ENCODE results near the gene VARS1. TPM values are rescaled to one million over a fixed set of nuclear protein-coding genes. Genes with fewer than 3 reads are reported as not detected.

The VARS1 gene
- total RNA-seq, 1 experiment from 2014 or later: 89.8 TPM

DNA sequence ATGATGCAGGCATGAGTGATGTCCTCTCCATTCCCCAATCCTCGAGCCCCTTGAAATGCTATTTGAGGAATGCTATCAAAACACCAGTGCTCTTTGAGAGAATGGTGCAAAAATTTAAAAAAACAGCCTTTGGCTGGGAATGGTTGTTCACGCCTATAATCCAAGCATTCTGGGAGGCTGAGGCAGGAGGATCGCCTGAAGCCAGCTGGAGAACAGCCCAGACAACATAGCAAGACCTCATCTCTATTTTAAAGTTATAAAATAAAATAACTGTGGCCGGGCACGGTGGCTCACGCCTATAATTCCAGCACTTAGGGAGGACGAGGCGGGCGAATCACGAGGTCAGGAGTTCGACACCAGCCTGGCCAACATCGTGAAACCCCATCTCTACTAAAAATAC is 4.2 kb upstream of the VARS1 start:
- intact Hi-C loops (cut with micrococcal nuclease): no loop called here
- Histone ChIP-seq H3K4me2 (ENCODE audit: low read length) (no peak overlapping the region), H4K20me1 (ENCODE audit: low read length) (no peaks in the 10 kb centered on the region), H3K9me3 (ENCODE audit: low read length) (no peaks in the 10 kb centered on the region), H3K27me3 (ENCODE audit: low read length) (no peaks in the 10 kb centered on the region), H3K9ac (ENCODE audit: low read length) (no peak overlapping the region), H2AFZ (ENCODE audit: low read length) (no peak overlapping the region), H3F3A (ENCODE audit: low read length, unreplicated experiment) (no peaks in the 10 kb centered on the region), H3K4me3 (ENCODE audit: low read length) (no peak overlapping the region), H3K36me3 (ENCODE audit: low read depth, low read length) (peaks cover 3% of the 10 kb centered on the region; the same call in 1 of the 2 replicates), H3K27ac (ENCODE audit: low read length) (no peak overlapping the region), H3K4me1 (ENCODE audit: insufficient read depth, low read length) (no peaks in the 10 kb centered on the region), H3K79me2 (ENCODE audit: low read length) (peaks cover 23% of the 10 kb centered on the region), H3K9me2 (replicated peaks; ENCODE audit: low read length) (no peaks in the 10 kb centered on the region)
- CTCF ChIA-PET: no interaction called here
- no TSS peak for BruUV-seq (replicated peaks)
- ATAC-seq: no peak
- no peak for TF ChIP-seq EZH2phosphoT487 (IDR thresholded peaks at IDR 0.05; ENCODE audit: borderline replicate concordance, low read length)
- TF ChIP-seq EZH2 (IDR thresholded peaks at IDR 0.05; ENCODE audit: low read length, unreplicated experiment): no peak
- no peak for TF ChIP-seq CTCF (conservative IDR thresholded peaks at IDR 0.05; ENCODE audit: low read depth, low read length)
- DNase-seq: no peak
- POLR2A ChIA-PET (ENCODE audit: unreplicated experiment): no interaction called here

GRCh38 chr6:31797588-31797987 is 2.0 kb upstream of the VARS1 start:
- Histone ChIP-seq H4K20me1 (ENCODE audit: low read length) (no peaks in the 10 kb centered on the region), H3K4me3 (ENCODE audit: low read length) (no peak overlapping the region), H3K36me3 (ENCODE audit: low read depth, low read length) (peaks cover 3% of the 10 kb centered on the region; the same call in 1 of the 2 replicates), H3K9me3 (ENCODE audit: low read length) (no peaks in the 10 kb centered on the region), H3K4me2 (ENCODE audit: low read length) (no peak overlapping the region), H3K9ac (ENCODE audit: low read length) (no peak overlapping the region), H3K79me2 (ENCODE audit: low read length) (peaks cover 27% of the 10 kb centered on the region), H3K9me2 (replicated peaks; ENCODE audit: low read length) (no peaks in the 10 kb centered on the region), H3K4me1 (ENCODE audit: insufficient read depth, low read length) (peaks cover 16% of the 10 kb centered on the region), H3K27ac (ENCODE audit: low read length) (no peak overlapping the region), H3K27me3 (ENCODE audit: low read length) (no peaks in the 10 kb centered on the region), H3F3A (ENCODE audit: low read length, unreplicated experiment) (no peaks in the 10 kb centered on the region), H2AFZ (ENCODE audit: low read length) (no peak overlapping the region)
- no TSS peak for BruUV-seq (replicated peaks)
- POLR2A ChIA-PET (ENCODE audit: unreplicated experiment): no interaction called here
- intact Hi-C loops (cut with micrococcal nuclease): no loop called here
- ATAC-seq: no peak
- TF ChIP-seq CTCF (conservative IDR thresholded peaks at IDR 0.05; ENCODE audit: low read depth, low read length) (no peak), EZH2 (IDR thresholded peaks at IDR 0.05; ENCODE audit: low read length, unreplicated experiment) (no peak)
- no peak for DNase-seq
- CTCF ChIA-PET: no interaction called here

DNA sequence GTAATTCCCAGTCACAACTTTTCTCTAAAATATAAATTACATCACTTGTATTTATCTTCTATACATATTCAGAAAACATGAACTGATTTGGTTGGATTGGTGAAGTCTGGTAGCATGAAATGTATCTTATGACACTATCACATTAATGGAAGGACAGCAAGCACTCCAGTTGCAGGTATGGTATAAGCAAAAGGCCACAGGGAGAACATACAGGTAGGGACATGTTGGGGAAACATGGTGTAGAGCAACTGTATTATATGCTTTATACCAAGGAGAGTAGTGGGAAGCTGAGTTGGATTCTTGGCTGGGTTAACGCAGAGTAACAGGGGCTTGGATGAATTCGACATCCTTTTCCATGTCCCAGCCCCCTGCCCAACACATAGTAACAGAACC is 1.4 kb upstream of the VARS1 start:
- no peak overlapping the region for H3K27ac ChIP-seq (ENCODE audit: low read length)
- no peaks in the 10 kb centered on the region for H4K20me1 ChIP-seq (ENCODE audit: low read length)
- ATAC-seq (no peak), DNase-seq (no peak)
- TF ChIP-seq CTCF (conservative IDR thresholded peaks at IDR 0.05; ENCODE audit: low read depth, low read length) (no peak), EZH2 (IDR thresholded peaks at IDR 0.05; ENCODE audit: low read length, unreplicated experiment) (no peak), EZH2phosphoT487 (IDR thresholded peaks at IDR 0.05; ENCODE audit: borderline replicate concordance, low read length) (no peak)
- H3K4me3 ChIP-seq (ENCODE audit: low read length): no peak overlapping the region
- ChIA-PET CTCF (no interaction called here), POLR2A (ENCODE audit: unreplicated experiment) (interaction anchor here (0.6 kb wide), 2 partner anchors 29 to 30 kb away, joined by 4 to 14 read pairs; partner anchors contain the start of gene HSPA1B)
- no peaks in the 10 kb centered on the region for H3K27me3 ChIP-seq (ENCODE audit: low read length)
- peaks cover 6% of the 10 kb centered on the region for H3K36me3 ChIP-seq (ENCODE audit: low read depth, low read length)
- intact Hi-C loops (cut with micrococcal nuclease): no loop called here
- no peak overlapping the region for H3K9ac ChIP-seq (ENCODE audit: low read length)
- peaks cover 22% of the 10 kb centered on the region for H3K4me1 ChIP-seq (ENCODE audit: insufficient read depth, low read length)
- H3K9me2 ChIP-seq (replicated peaks; ENCODE audit: low read length): no peaks in the 10 kb centered on the region
- BruUV-seq (replicated peaks): no TSS peak
- H3K9me3 ChIP-seq (ENCODE audit: low read length): no peaks in the 10 kb centered on the region
- no peak overlapping the region for H2AFZ ChIP-seq (ENCODE audit: low read length)
- H3F3A ChIP-seq (ENCODE audit: low read length, unreplicated experiment): no peaks in the 10 kb centered on the region
- H3K4me2 ChIP-seq (ENCODE audit: low read length): no peak overlapping the region
- H3K79me2 ChIP-seq (ENCODE audit: low read length): peaks cover 33% of the 10 kb centered on the region

Measured in PC-3 (cell line).